Osteoblast (primary cell): ENCODE measurements around the gene ALOX12B. TPM values are rescaled to one million over a fixed set of nuclear protein-coding genes. Genes with fewer than 3 reads are reported as not detected.
"Not testable (repeated sequence)": the region's sequence is repeated elsewhere in the genome, so short reads cannot be mapped to it uniquely, and the experiment has no call there.

Experiments used
- DNase-seq: peaks from one replicate; pipeline ENCODE4 v3.0.0; 2011; ENCODE audit warnings: low spot score, mixed read lengths; ENCODE audit not compliant: insufficient read length; ENCODE audit errors: missing footprints
- H2AFZ ChIP-seq: 2 replicates; pipeline ENCODE4 v1.6.0; 2011; ENCODE audit warnings: mild to moderate bottlenecking, low read length
- H3K27ac ChIP-seq: 2 replicates; pipeline ENCODE4 v1.5.1; 2011; ENCODE audit warnings: mild to moderate bottlenecking, low read depth, low read length, moderate library complexity
- H3K27me3 ChIP-seq: 2 replicates; pipeline ENCODE4 v1.6.0; 2012; ENCODE audit warnings: mild to moderate bottlenecking, control low read depth, inconsistent platforms, low read length, moderate library complexity; ENCODE audit not compliant: insufficient read depth
- H3K36me3 ChIP-seq: 2 replicates; pipeline ENCODE4 v1.5.1; 2011; ENCODE audit warnings: mild to moderate bottlenecking, low read length, control low read depth, moderate library complexity; ENCODE audit not compliant: insufficient read depth
- H3K4me1 ChIP-seq: 2 replicates; pipeline ENCODE4 v1.5.1; 2011; ENCODE audit warnings: mild to moderate bottlenecking, low read length, control low read depth, moderate library complexity; ENCODE audit not compliant: insufficient read depth
- H3K4me2 ChIP-seq: 2 replicates; pipeline ENCODE4 v1.6.0; 2011; ENCODE audit warnings: mild to moderate bottlenecking, low read length; ENCODE audit not compliant: insufficient read depth
- H3K4me3 ChIP-seq: fragments of 200-600 bp; sonication (generic); 3 replicates; pipeline ENCODE4 v1.5.1; 2012; ENCODE audit warnings: mild to moderate bottlenecking, low read length, inconsistent platforms; ENCODE audit not compliant: insufficient read depth
- H3K79me2 ChIP-seq: 2 replicates; pipeline ENCODE4 v1.6.0; 2012; ENCODE audit warnings: mild to moderate bottlenecking, low read length, control low read depth, inconsistent platforms; ENCODE audit not compliant: insufficient read depth
- H3K9me3 ChIP-seq: 2 replicates; pipeline ENCODE4 v1.5.1; 2011; ENCODE audit warnings: low read depth, low read length, control low read depth
- H4K20me1 ChIP-seq: 2 replicates; pipeline ENCODE4 v1.6.0; 2012; ENCODE audit warnings: mild to moderate bottlenecking, low read length, control low read depth; ENCODE audit not compliant: insufficient read depth
- total RNA-seq: library from RNA; depleted of rRNA; stranded (reverse); fragments of >200 nt; gene quantifications from 2 replicates; pipeline ENCODE4 v1.2.3, GENCODE V29; 2012
- TF ChIP-seq, protein P1 (sequence below): IDR thresholded peaks from 2 replicates; pipeline ENCODE4 v1.5.1; 2011; ENCODE audit warnings: mild to moderate bottlenecking, low read depth, low read length, moderate library complexity; ENCODE audit errors: extremely low read depth

Gene ALOX12B
- total RNA-seq, 1 donor, result not detected

DNA sequence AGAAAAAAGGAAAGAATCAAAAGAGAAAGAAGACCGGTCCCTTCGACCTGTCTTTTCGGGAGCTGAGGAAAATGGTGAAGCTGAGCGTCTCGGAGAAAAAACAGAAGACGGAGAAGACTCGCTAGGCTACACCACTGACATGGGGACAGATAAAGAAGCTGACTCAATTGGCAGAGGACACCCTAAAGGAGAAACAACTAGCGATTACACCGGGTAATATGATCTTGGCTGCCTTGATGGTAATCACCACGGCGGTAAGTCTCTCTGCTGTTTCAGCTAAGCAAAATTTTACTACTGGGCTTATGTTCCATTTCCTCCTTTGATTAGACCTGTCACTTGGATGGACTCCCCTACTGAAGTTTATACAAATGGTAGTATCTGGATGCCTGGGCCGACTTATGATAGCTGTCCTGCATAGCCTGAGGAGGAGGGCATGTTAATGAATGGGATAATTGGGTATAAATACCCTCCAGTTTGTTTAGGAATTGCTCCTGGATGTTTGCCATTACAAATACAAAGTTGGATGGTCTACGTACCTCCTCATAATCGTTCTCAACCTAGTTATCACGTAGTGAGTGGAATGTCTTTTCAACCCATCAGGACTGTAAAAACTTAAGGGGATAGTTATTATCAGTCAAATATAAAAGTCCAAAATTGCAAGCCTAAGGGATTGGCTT is 24.6 kb downstream of the ALOX12B start:
- Histone ChIP-seq H3K4me2 (peak overlapping the region; percentile 67), H3K79me2 (no peaks in the 10 kb centered on the region), H3K27ac (no peak overlapping the region), H3K4me1 (no peaks in the 10 kb centered on the region), H4K20me1 (no peaks in the 10 kb centered on the region), H3K4me3 (peak overlapping the region; percentile 39), H3K27me3 (peaks cover 73% of the 10 kb centered on the region), H2AFZ (no peak overlapping the region), H3K9me3 (no peaks in the 10 kb centered on the region), H3K36me3 (no peaks in the 10 kb centered on the region)
- peak; percentile 48 for DNase-seq
- TF ChIP-seq, protein P1, sequence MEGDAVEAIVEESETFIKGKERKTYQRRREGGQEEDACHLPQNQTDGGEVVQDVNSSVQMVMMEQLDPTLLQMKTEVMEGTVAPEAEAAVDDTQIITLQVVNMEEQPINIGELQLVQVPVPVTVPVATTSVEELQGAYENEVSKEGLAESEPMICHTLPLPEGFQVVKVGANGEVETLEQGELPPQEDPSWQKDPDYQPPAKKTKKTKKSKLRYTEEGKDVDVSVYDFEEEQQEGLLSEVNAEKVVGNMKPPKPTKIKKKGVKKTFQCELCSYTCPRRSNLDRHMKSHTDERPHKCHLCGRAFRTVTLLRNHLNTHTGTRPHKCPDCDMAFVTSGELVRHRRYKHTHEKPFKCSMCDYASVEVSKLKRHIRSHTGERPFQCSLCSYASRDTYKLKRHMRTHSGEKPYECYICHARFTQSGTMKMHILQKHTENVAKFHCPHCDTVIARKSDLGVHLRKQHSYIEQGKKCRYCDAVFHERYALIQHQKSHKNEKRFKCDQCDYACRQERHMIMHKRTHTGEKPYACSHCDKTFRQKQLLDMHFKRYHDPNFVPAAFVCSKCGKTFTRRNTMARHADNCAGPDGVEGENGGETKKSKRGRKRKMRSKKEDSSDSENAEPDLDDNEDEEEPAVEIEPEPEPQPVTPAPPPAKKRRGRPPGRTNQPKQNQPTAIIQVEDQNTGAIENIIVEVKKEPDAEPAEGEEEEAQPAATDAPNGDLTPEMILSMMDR, result no peak

DNA sequence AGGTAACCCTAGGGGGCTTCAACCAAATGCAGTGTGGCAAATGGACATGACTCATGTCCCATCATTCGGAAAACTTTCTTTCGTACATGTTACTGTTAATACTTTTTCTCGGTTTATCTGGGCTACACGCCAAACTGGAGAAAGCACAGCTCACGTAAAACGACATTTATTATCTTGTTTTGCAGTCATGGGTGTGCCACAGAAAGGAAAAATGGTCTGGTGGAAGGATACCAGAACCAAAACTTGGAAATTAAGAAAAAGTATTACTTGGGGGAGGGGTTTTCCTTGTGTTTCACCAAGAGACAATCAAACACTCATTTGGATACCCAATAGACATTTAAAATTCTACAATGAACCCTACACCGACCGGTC is 25.1 kb downstream of the ALOX12B start:
- Histone ChIP-seq H3K36me3 (no peaks in the 10 kb centered on the region), H3K4me2 (peak overlapping the region; percentile 67), H3K79me2 (no peaks in the 10 kb centered on the region), H2AFZ (no peak overlapping the region), H3K4me3 (peak overlapping the region; percentile 39), H4K20me1 (no peaks in the 10 kb centered on the region), H3K4me1 (no peaks in the 10 kb centered on the region), H3K27ac (no peak overlapping the region), H3K27me3 (peaks cover 73% of the 10 kb centered on the region), H3K9me3 (no peaks in the 10 kb centered on the region)
- peak; percentile 30 for DNase-seq
- TF ChIP-seq, protein P1, result no peak

DNA sequence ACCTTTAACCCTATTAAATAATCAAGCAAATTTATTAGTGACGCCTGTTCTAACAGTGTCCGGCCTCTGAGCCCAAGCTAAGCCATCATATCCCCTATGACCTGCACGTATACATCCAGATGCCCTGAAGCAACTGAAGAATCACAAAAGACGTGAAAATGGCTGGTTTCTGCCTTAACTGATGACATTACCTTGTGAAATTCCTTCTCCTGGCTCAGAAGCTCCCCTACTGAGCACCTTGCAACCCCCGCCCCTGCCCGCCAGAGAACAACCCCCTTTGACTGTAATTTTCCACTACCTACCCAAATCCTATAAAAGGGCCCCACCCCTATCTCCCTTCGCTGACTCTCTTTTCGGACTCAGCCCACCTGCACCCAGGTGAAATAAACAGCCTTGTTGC is 25.7 kb downstream of the ALOX12B start:
- peaks cover 79% of the 10 kb centered on the region for H3K27me3 ChIP-seq
- H3K27ac ChIP-seq, H4K20me1 ChIP-seq, H3K36me3 ChIP-seq, H3K79me2 ChIP-seq, DNase-seq, H3K4me2 ChIP-seq, H3K4me3 ChIP-seq, H3K9me3 ChIP-seq, H2AFZ ChIP-seq, H3K4me1 ChIP-seq: not testable (repeated sequence)

DNA sequence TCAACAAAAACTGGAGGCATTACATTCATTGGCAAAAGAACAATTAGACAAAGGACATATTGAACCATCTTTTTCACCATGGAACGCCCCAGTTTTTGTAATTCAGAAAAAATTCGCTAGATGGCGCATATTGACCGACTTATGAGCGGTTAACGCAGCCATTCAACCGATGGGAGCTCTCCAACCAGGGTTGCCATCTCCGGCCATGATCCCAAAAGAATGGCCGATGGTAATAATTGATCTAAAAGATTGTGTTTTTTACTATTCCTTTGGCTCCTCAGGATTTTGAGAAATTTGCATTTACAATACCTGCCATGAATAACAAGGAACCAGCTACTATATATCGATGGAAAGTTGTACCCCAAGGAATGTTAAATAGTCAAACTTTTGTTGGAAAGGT is 27.2 kb downstream of the ALOX12B start:
- Histone ChIP-seq H2AFZ (no peak overlapping the region), H3K36me3 (no peaks in the 10 kb centered on the region), H3K4me3 (no peak overlapping the region), H3K4me2 (no peak overlapping the region), H3K27me3 (peaks cover 75% of the 10 kb centered on the region), H3K27ac (no peak overlapping the region), H3K79me2 (no peaks in the 10 kb centered on the region), H3K9me3 (no peaks in the 10 kb centered on the region), H3K4me1 (peaks cover 13% of the 10 kb centered on the region), H4K20me1 (no peaks in the 10 kb centered on the region)
- DNase-seq, result peak; percentile 94
- TF ChIP-seq, protein P1, result peak; percentile 70
